Measurements from ENCODE around the gene USP46. TPM values are rescaled to one million over a fixed set of nuclear protein-coding genes. Genes with fewer than 3 reads are reported as not detected.

Gene USP46
- total RNA-seq, 1 donor from 2014 or later = 51.2 TPM

DNA sequence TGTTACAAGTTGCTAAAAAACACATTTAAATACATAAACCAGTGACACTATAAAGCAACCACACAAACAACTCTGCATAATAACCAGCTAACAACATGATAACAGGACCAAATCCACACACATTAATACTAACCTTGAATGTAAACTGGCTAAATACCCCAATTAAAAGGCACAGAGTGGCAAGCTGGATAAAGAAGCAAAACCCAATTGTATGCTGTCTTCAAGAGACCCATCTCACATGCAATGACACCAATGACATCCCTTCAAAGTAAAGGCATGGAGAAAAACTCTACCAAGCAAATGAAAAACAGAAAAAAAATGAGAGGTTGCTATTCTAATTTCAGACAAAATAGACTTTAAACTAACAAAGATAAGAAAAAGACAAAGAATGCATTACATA, 34.4 kb upstream of the USP46 start:
- Histone ChIP-seq H3K79me2 (ENCODE audit: insufficient read depth, low read length) (no peaks in the 10 kb centered on the region), H2AFZ (ENCODE audit: low read depth, low read length) (no peak overlapping the region), H3K4me1 (ENCODE audit: insufficient read depth, low read length) (no peaks in the 10 kb centered on the region), H3K4me2 (ENCODE audit: low read length) (no peak overlapping the region), H3K4me3 (ENCODE audit: insufficient read depth, low read depth, low read length) (no peak overlapping the region), H4K20me1 (ENCODE audit: insufficient read depth, low read length) (no peaks in the 10 kb centered on the region), H3K36me3 (ENCODE audit: insufficient read depth, low read length) (no peaks in the 10 kb centered on the region), H3K9ac (ENCODE audit: low read length) (no peak overlapping the region), H3K27me3 (ENCODE audit: insufficient read depth, low read length) (no peaks in the 10 kb centered on the region), H3K27ac (ENCODE audit: low read depth, low read length) (no peak overlapping the region), H3K9me3 (ENCODE audit: insufficient read depth, low read depth, low read length) (no peaks in the 10 kb centered on the region)
- FAIRE-seq (no peak), DNase-seq (ENCODE audit: low read depth) (no peak)
- H3K4me3 Mint-ChIP-seq (ENCODE audit: unreplicated experiment) = no peak overlapping the region
- TF ChIP-seq, protein P1, sequence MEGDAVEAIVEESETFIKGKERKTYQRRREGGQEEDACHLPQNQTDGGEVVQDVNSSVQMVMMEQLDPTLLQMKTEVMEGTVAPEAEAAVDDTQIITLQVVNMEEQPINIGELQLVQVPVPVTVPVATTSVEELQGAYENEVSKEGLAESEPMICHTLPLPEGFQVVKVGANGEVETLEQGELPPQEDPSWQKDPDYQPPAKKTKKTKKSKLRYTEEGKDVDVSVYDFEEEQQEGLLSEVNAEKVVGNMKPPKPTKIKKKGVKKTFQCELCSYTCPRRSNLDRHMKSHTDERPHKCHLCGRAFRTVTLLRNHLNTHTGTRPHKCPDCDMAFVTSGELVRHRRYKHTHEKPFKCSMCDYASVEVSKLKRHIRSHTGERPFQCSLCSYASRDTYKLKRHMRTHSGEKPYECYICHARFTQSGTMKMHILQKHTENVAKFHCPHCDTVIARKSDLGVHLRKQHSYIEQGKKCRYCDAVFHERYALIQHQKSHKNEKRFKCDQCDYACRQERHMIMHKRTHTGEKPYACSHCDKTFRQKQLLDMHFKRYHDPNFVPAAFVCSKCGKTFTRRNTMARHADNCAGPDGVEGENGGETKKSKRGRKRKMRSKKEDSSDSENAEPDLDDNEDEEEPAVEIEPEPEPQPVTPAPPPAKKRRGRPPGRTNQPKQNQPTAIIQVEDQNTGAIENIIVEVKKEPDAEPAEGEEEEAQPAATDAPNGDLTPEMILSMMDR (IDR thresholded peaks at IDR 0.05; ENCODE audit: insufficient read depth, low read depth, low read length) = no peak
- no peak for TF ChIP-seq EZH2 (IDR thresholded peaks at IDR 0.05; ENCODE audit: insufficient read depth, low read length)
- H3K4me1 Mint-ChIP-seq (ENCODE audit: low read depth, unreplicated experiment) = no peaks in the 10 kb centered on the region
- H3K36me3 Mint-ChIP-seq (ENCODE audit: low read depth, unreplicated experiment) = no peaks in the 10 kb centered on the region
- H3K27me3 Mint-ChIP-seq (ENCODE audit: low read depth, unreplicated experiment) = no peaks in the 10 kb centered on the region
- H3K9me3 Mint-ChIP-seq (ENCODE audit: unreplicated experiment) = peaks cover 13% of the 10 kb centered on the region
- no peak overlapping the region for H3K27ac Mint-ChIP-seq (ENCODE audit: unreplicated experiment)

DNA sequence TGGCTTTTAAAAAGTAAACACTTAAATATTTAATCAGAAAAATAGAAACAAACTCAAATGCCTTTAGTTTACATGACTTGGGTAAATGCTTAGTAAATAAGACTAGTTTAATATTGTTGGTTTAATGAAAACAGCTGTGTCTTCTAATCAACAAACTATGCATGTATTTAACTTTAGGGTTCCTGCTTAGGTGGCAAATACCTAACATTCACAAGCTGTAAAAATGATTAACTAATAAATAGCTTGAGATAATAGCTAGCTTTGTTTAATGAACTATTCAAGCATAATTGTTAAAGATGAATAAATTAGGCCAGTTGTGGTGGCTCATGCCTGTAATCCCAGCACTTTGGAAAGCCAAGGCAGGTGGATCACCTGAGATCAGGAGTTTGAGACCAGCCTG, 30.0 kb upstream of the USP46 start:
- no peak overlapping the region for H3K9ac ChIP-seq (ENCODE audit: low read length)
- H3K4me2 ChIP-seq (ENCODE audit: low read length) = no peak overlapping the region
- no peaks in the 10 kb centered on the region for H3K4me1 Mint-ChIP-seq (ENCODE audit: low read depth, unreplicated experiment)
- no peaks in the 10 kb centered on the region for H3K27me3 ChIP-seq (ENCODE audit: insufficient read depth, low read length)
- no peak overlapping the region for H3K27ac Mint-ChIP-seq (ENCODE audit: unreplicated experiment)
- no peak overlapping the region for H3K4me3 ChIP-seq (ENCODE audit: insufficient read depth, low read depth, low read length)
- DNase-seq (ENCODE audit: low read depth) (no peak), FAIRE-seq (no peak)
- no peaks in the 10 kb centered on the region for H3K36me3 Mint-ChIP-seq (ENCODE audit: low read depth, unreplicated experiment)
- no peak overlapping the region for H2AFZ ChIP-seq (ENCODE audit: low read depth, low read length)
- H3K9me3 Mint-ChIP-seq (ENCODE audit: unreplicated experiment) = peaks cover 10% of the 10 kb centered on the region
- no peak for TF ChIP-seq EZH2 (IDR thresholded peaks at IDR 0.05; ENCODE audit: insufficient read depth, low read length)
- TF ChIP-seq, protein P1 (IDR thresholded peaks at IDR 0.05; ENCODE audit: insufficient read depth, low read depth, low read length) = no peak
- H3K27ac ChIP-seq (ENCODE audit: low read depth, low read length) = no peak overlapping the region
- no peaks in the 10 kb centered on the region for H3K36me3 ChIP-seq (ENCODE audit: insufficient read depth, low read length)
- no peaks in the 10 kb centered on the region for H3K4me1 ChIP-seq (ENCODE audit: insufficient read depth, low read length)
- H3K4me3 Mint-ChIP-seq (ENCODE audit: unreplicated experiment) = no peak overlapping the region
- no peaks in the 10 kb centered on the region for H4K20me1 ChIP-seq (ENCODE audit: insufficient read depth, low read length)
- no peaks in the 10 kb centered on the region for H3K27me3 Mint-ChIP-seq (ENCODE audit: low read depth, unreplicated experiment)
- no peaks in the 10 kb centered on the region for H3K79me2 ChIP-seq (ENCODE audit: insufficient read depth, low read length)
- H3K9me3 ChIP-seq (ENCODE audit: insufficient read depth, low read depth, low read length) = no peaks in the 10 kb centered on the region

DNA sequence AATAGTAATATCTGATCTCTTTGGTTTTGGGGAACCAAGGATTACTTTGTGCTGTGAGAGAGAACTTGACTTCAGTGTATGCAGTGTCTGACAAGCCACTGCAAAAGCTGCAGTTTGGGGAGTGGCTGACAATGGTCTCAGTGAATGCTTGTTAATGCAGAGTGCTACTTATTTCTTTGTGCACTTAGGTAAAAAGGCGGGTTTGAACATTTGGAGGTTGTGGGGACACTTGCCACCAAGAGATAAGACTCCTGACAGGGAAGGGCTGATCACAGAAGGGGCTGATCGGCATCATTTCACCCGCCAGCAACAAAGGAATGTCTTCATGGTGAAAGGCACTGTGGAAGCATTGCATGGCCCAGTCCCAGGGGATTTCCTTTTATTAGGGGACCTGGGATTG, 28.6 kb upstream of the USP46 start:
- Histone ChIP-seq H3K9ac (ENCODE audit: low read length) (no peak overlapping the region), H4K20me1 (ENCODE audit: insufficient read depth, low read length) (no peaks in the 10 kb centered on the region), H2AFZ (ENCODE audit: low read depth, low read length) (no peak overlapping the region), H3K4me1 (ENCODE audit: insufficient read depth, low read length) (no peaks in the 10 kb centered on the region), H3K4me3 (ENCODE audit: insufficient read depth, low read depth, low read length) (no peak overlapping the region), H3K79me2 (ENCODE audit: insufficient read depth, low read length) (no peaks in the 10 kb centered on the region), H3K9me3 (ENCODE audit: insufficient read depth, low read depth, low read length) (no peaks in the 10 kb centered on the region), H3K27me3 (ENCODE audit: insufficient read depth, low read length) (no peaks in the 10 kb centered on the region), H3K36me3 (ENCODE audit: insufficient read depth, low read length) (no peaks in the 10 kb centered on the region), H3K27ac (ENCODE audit: low read depth, low read length) (no peak overlapping the region), H3K4me2 (ENCODE audit: low read length) (no peak overlapping the region)
- Mint-ChIP-seq H3K36me3 (ENCODE audit: low read depth, unreplicated experiment) (no peaks in the 10 kb centered on the region), H3K4me1 (ENCODE audit: low read depth, unreplicated experiment) (no peaks in the 10 kb centered on the region), H3K9me3 (ENCODE audit: unreplicated experiment) (peaks cover 3% of the 10 kb centered on the region), H3K27ac (ENCODE audit: unreplicated experiment) (no peak overlapping the region), H3K27me3 (ENCODE audit: low read depth, unreplicated experiment) (no peaks in the 10 kb centered on the region), H3K4me3 (ENCODE audit: unreplicated experiment) (no peak overlapping the region)
- FAIRE-seq (no peak), DNase-seq (ENCODE audit: low read depth) (no peak)
- TF ChIP-seq, protein P1 (IDR thresholded peaks at IDR 0.05; ENCODE audit: insufficient read depth, low read depth, low read length) = no peak
- no peak for TF ChIP-seq EZH2 (IDR thresholded peaks at IDR 0.05; ENCODE audit: insufficient read depth, low read length)

All from astrocyte (in vitro differentiated cells and primary cell).